GM03348 (cell line): ENCODE results near the gene PDE8A.

Experiments used
- DNase-seq: peaks from one replicate; pipeline ENCODE4 v3.0.0; 2012; ENCODE audit warnings: low spot score

PDE8A gene

GRCh38 chr15:84981711-84982300 is at the start of gene PDE8A:
Gene PDE8A (plus strand): TSS chr15:84981856. CDS start chr15:84982163, 307 bp downstream.
- DNase-seq, result peak; percentile 73

GRCh38 chr15:84934942-84935729 is 46.5 kb upstream of the PDE8A start:
- no peak for DNase-seq

- DNase-seq, result no peak
Observed at GRCh38 chr15:84937144-84937543, 44.5 kb upstream of the PDE8A start.

- DNase-seq, result no peak
Observed at GRCh38 chr15:84938726-84939125, 42.9 kb upstream of the PDE8A start.

- no peak for DNase-seq
Observed at GRCh38 chr15:84940399-84940798, 41.3 kb upstream of the PDE8A start.

GRCh38 chr15:84942456-84942855 is 39.2 kb upstream of the PDE8A start:
- DNase-seq, result no peak

GRCh38 chr15:84944311-84944710 is 37.3 kb upstream of the PDE8A start:
- DNase-seq, result no peak

GRCh38 chr15:84944861-84945260 is 36.8 kb upstream of the PDE8A start:
- no peak for DNase-seq

- DNase-seq, result no peak
Observed at GRCh38 chr15:84946772-84947489, 34.7 kb upstream of the PDE8A start.

- DNase-seq, result peak; percentile 90
Observed at GRCh38 chr15:84947947-84948830, 33.5 kb upstream of the PDE8A start.

GRCh38 chr15:84949043-84949442 is 32.6 kb upstream of the PDE8A start:
- DNase-seq, result peak; percentile 53

GRCh38 chr15:84949845-84950569 is 31.6 kb upstream of the PDE8A start:
- DNase-seq, result no peak

- no peak for DNase-seq
Observed at GRCh38 chr15:84950570-84951111, 31.0 kb upstream of the PDE8A start.

- DNase-seq, result no peak
Observed at GRCh38 chr15:84951736-84952135, 29.9 kb upstream of the PDE8A start.

- DNase-seq, result no peak
Observed at GRCh38 chr15:84953136-84953535, 28.5 kb upstream of the PDE8A start.

GRCh38 chr15:84953726-84954125 is 27.9 kb upstream of the PDE8A start:
- no peak for DNase-seq

GRCh38 chr15:84955089-84955848 is 26.4 kb upstream of the PDE8A start:
- DNase-seq, result peak; percentile 87

- no peak for DNase-seq
Observed at GRCh38 chr15:84956199-84956598, 25.5 kb upstream of the PDE8A start.

GRCh38 chr15:84960391-84961113 is 21.1 kb upstream of the PDE8A start:
- DNase-seq, result no peak

- DNase-seq, result no peak
Observed at GRCh38 chr15:84961114-84961452, 20.6 kb upstream of the PDE8A start.
